ENCODE results near the gene KCP.

KCP gene

DNA sequence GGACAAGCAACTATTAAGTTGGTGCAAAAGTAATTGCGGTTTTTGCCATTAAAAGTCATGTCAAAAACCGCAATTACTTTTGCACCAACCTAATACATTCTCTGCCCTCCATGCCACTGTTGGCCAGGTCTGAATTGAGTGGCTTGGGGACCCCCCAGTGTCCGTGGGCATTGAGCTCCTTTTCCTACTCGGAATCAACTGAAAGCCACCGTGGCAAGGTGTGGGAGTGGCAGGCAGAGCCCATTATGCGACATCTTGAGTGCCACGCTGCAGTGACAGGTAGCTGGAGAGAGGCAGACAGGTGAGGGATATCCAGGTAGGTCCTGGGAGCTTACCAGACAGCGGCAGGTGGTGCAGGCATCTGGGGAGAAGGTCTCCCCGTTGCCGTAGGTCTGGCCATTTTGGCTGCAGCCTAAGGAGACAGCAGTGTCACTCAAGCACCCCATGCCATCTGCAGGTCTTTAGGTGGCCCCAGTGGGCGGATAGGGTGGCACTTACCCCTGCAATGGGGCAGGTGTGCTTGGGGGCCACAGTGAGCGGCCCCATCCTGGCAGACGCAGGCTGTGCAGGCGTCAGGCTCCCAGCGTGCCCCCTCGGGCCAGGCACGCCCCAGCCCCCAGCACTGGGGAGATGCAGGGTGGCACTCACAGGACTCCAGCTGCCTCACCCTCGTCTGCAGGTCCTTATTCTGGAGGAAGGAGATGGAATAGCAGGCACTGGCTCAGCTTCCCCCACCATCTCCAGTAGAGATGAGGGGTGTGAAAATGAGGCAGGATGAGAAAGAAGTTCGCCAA lies 3.5 kb downstream of the KCP start:
- no peak for DNase-seq (ENCODE audit: low read depth)

GRCh38 chr7:128906001-128906765 lies 4.3 kb downstream of the KCP start:
- no peak for DNase-seq (ENCODE audit: low read depth)

GRCh38 chr7:128904381-128905197 lies 5.9 kb downstream of the KCP start:
- DNase-seq (ENCODE audit: low read depth), result peak; percentile 27

GRCh38 chr7:128903621-128904361 lies 6.7 kb downstream of the KCP start:
- DNase-seq (ENCODE audit: low read depth), result no peak

DNA sequence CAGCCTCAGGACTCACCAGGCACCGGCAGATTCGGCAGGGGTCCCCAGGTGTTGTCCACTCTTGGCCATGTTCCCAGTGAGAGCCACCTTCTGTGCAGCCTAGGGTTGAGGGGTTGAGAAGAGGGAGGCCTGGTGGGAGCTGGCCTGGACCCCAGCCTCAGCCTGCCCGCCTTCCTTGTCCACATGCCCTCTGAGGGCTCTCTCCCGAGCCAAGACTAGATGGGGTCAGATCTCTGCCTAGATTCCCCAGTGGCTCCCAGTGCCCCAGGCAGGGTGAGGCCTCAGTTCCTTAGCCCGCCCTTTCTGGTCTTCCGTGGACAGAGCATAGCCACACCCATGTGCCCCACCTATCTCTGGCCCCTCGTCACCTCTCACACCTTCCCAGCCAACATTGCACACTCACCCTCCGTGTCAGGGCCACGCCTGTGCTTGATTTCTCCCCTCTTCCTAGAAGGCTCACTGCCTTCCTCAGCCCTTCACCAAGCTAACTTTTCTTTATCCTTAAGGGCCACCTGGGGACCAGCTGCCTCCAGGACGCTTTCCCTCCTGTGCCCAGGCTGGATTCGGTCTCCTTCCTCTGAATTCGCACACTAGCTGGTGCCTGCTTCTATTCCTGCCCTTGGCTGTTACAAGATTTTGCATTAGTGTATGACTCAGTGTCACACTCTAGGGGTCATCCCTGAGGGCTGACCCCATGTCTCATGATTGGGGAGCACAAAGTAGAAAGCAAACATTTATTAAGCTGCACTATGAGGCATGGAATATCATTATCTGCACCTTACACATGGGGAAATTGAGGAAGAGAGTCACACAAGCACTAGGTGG lies 7.5 kb downstream of the KCP start:
- no peak for DNase-seq (ENCODE audit: low read depth)

DNA sequence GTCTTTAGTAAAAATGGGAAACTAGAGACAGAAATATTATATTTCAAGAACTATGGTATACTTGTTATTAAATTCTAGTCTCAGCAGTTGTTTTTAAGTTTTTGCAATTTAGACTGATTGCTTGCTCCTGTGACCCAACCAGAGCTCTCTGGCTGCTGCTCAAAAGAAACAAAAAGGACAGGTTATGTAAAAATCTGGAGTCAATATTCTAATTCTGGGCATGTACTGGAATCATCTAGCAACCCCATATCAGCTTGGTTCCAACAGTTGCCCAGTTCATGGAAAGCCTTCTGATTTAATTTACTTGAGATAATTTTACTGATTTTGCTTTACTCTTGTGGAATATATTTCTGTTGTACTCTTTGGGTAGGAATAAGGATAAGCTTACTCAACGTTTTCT lies 10.3 kb downstream of the KCP start:
- DNase-seq (ENCODE audit: low read depth), result no peak

GRCh38 chr7:128899392-128899791 lies 11.1 kb downstream of the KCP start:
- DNase-seq (ENCODE audit: low read depth), result no peak

DNA sequence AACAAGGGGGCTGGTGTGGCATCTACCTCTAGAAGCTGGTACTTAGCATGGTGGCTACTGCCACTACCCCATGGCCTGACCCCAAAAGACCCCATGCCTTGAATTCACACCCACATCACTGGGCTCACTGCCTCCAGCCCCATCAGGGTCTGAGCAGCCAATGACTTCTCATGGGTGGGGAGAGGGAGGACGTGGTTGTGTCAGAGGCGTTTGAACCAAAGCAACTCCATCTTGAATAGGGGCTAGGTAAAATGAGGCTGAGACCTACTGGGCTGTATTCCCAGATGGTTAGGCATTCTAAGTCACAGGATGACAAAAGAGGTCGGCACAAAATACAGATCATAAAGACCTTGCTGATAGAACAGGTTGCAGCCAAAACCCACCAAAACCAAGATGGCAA lies 15.2 kb downstream of the KCP start:
- no peak for DNase-seq (ENCODE audit: low read depth)

- no peak for DNase-seq (ENCODE audit: low read depth)
These were observed 16.4 kb downstream of the KCP start for GRCh38 chr7:128894101-128894440.

GRCh38 chr7:128893251-128894100 lies 17.0 kb downstream of the KCP start:
- DNase-seq (ENCODE audit: low read depth), result no peak

DNA sequence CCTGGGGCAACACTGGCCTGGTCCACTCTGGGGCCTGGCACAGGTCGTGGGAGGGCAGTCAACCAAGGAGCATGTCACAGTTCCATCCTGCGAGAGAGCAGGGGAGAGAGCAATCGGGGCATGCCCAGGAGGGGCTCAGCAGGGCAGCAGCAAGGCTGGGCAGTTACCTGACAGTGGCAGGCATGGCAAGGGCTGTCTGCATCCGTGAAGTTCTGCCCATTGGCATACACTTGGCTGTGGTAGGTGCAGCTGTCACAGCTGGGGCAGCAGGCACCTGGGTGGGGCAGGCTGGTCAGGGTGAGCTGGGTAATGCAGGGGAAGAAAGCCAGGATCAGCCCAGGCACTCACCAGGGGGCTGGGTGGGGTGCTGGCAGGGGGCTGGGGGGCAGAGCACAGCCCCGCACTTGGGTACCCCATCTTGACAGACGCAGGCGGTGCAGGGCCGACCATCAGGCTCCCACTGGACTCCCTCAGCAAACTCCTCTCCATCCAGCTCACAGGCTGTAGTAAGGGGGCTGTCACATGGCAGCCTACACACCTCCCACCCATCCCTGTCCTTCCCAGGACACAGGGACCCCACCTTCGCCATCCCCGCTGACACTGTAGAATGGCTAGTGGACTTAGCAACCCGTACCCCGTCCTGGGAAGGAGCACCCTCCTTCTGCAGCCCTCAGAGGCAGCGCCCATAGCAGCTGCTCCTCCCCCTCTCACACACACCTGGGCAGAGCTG lies 17.8 kb downstream of the KCP start:
- no peak for DNase-seq (ENCODE audit: low read depth)

DNA sequence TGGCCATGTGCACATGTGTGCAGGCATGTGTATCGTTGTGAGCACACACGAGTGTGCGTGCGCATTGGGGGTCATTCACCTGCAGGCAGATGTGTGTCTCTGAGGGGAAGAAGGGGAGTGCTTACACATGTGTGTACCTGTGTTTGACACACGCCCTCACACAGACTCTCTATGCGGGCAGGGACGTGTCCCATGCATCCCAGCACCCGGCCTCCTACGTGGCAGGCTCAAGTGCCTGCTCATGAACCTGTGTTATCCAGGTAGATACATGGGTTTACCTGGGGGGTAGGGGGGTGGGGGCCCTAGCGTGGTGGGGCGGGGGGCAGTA lies 18.6 kb downstream of the KCP start:
- no peak for DNase-seq (ENCODE audit: low read depth)

DNA sequence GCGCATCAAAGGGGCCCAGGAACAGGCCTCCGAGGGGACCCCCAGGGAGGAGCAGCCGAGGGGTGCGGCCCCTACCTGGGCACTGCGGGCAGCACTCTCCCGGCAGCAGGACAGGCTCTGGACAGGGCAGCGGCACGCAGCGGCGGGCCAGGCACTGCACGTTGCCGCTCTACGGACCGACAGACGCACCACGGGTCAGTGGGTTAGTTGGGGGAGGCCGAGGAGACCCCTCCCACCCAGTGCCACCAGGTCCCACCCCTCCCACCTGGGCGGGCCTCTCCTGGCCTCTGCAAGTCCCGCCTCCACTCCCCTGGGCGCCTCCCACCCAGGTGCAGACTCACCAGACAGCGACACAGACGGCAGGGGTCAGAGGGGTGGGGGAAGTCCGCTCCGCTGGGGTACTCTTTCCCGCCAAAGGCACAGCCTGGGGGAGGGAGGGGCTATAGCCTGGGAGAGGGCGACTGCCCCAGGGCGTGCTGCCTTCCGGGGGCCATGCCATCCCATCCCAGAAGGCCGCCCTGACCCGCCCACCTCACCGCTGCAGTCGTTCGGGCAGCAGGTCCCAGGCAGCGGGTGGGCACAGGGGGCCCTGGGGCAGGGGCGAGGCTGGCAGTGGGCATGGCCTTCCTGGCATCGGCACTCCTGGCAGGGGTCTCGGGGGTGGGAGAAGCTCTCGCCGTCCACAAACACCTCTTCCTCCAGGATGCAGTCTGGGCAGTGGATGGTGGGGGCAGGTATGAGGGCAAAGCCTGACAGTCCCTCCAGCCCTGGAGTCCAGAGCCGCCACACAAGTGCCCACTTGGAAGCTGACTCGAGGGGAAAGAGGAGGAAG lies 19.2 kb downstream of the KCP start:
- DNase-seq (ENCODE audit: low read depth), result no peak

DNA sequence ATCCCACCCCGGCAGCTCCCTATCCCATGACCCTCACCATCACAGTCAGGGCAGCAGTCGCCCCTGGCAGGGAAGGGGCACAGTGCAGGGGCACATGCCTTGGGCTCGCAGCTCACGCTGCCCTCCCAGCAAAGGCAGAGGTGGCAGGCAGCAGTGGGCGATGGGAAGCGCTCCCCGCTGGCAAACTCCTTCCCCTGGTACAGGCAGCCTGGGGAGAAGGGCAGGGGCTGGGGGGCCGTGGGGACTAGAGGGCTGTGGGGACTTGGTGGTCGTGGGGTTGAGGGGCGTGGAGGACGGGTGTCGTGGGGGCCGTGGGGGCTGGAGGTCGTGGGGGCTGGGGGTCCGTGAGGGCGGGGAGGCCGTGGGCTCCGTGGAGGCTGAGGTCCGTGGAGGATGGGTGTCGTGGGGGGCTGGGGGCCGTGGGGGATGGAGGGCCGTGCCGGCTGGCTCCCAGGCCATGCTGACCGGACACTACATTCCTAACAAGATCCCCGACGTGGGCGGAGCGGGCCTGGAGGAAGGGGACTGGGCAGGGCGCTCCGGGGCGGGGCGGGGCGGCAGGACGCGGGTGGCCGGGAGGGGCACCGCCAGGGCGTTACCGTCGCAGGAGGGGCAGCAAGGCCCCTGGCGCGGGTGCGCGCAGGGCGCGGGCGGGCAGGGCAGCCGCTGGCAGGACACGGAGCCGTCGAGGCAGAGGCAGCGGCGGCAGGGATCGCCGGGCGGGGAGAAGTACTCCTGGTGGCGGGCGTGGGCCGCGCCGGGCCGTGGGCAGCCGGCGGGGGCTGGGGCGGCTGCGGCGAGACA lies 20.0 kb downstream of the KCP start:
- DNase-seq (ENCODE audit: low read depth), result no peak

DNA sequence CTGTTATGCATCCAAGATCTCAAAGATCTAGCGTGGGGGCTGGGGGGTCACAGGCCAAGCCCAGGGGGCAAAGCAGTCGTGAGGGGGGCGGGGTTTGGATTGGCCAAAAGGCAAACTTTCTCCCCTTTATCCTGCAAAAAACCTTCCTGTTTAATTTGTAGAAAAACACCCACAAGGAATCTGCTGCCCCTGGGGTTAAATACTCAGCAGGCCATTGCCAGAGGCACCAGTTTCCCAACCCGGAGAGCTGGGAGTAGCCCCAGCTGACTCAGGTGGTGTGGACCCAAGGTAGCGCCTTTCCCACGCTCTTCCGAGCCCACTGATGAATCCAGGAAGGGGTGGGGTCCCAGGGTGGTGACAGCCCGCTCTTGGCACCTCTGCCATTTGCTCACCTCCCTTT lies 21.4 kb downstream of the KCP start:
- DNase-seq (ENCODE audit: low read depth), result no peak

DNA sequence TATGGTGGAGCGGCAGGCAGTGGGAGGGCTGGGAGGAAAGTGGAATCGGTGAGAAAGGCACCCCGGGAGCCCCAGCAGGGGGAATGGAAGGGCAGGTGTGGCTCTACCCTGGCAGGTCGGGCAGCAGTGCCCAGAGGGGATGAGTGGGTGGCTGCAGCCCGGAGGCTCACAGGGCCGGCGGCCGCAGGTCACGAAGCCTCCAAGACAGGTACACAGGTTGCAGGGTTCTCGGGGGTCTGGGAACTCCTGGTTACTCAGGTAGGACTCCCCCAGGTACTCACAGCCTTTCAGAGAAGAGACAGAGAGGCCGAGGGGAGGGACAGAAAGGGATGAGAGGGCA lies 21.8 kb downstream of the KCP start:
- no peak for DNase-seq (ENCODE audit: low read depth)

- no peak for DNase-seq (ENCODE audit: low read depth)
These were observed 22.3 kb downstream of the KCP start for GRCh38 chr7:128888039-128888755.
